COLO829 (cell line): Measurements from ENCODE around the gene FOLR1.
"Not testable (repeated sequence)": the region's sequence is repeated elsewhere in the genome, so short reads cannot be mapped to it uniquely, and the experiment has no call there.

ENCODE experiments used
- DNase-seq: peaks from one replicate; pipeline ENCODE4 v3.0.0; 2012; ENCODE audit warnings: low spot score

The FOLR1 gene

GRCh38 chr11:72191961-72192381, at the start of gene FOLR1:
Gene FOLR1 (plus strand): TSS chr11:72192140. CDS start chr11:72192174, 34 bp downstream.
- DNase-seq: no peak

- not testable (repeated sequence) for DNase-seq
Measured at GRCh38 chr11:72142543-72142942, 49.4 kb upstream of the FOLR1 start.

- DNase-seq: no peak
Measured at GRCh38 chr11:72144807-72145565, 47.0 kb upstream of the FOLR1 start.

GRCh38 chr11:72146625-72147024, 45.3 kb upstream of the FOLR1 start:
- DNase-seq: no peak

- no peak for DNase-seq
Measured at GRCh38 chr11:72150882-72151281, 41.1 kb upstream of the FOLR1 start.

GRCh38 chr11:72153874-72154273, 38.1 kb upstream of the FOLR1 start:
- DNase-seq: not testable (repeated sequence)

GRCh38 chr11:72154816-72155215, 37.1 kb upstream of the FOLR1 start:
- no peak for DNase-seq

GRCh38 chr11:72155751-72156150, 36.2 kb upstream of the FOLR1 start:
- no peak for DNase-seq

- DNase-seq: no peak
Measured at GRCh38 chr11:72157131-72157530, 34.8 kb upstream of the FOLR1 start.

GRCh38 chr11:72160319-72160718, 31.6 kb upstream of the FOLR1 start:
- DNase-seq: no peak

- no peak for DNase-seq
Measured at GRCh38 chr11:72162891-72163492, 28.9 kb upstream of the FOLR1 start.

- DNase-seq: not testable (repeated sequence)
Measured at GRCh38 chr11:72164187-72164586, 27.8 kb upstream of the FOLR1 start.

GRCh38 chr11:72169046-72169555, 22.8 kb upstream of the FOLR1 start:
- DNase-seq: not testable (repeated sequence)

- not testable (repeated sequence) for DNase-seq
Measured at GRCh38 chr11:72169754-72170153, 22.2 kb upstream of the FOLR1 start.

- not testable (repeated sequence) for DNase-seq
Measured at GRCh38 chr11:72172043-72172442, 19.9 kb upstream of the FOLR1 start.

- no peak for DNase-seq
Measured at GRCh38 chr11:72173291-72173690, 18.6 kb upstream of the FOLR1 start.

GRCh38 chr11:72174302-72175070, 17.5 kb upstream of the FOLR1 start:
- DNase-seq: no peak

GRCh38 chr11:72177656-72178055, 14.3 kb upstream of the FOLR1 start:
- DNase-seq: no peak

GRCh38 chr11:72179049-72179803, 12.7 kb upstream of the FOLR1 start:
- no peak for DNase-seq

GRCh38 chr11:72179804-72180396, 12.0 kb upstream of the FOLR1 start:
- DNase-seq: no peak

GRCh38 chr11:72180892-72181552, 10.9 kb upstream of the FOLR1 start:
- not testable (repeated sequence) for DNase-seq
